ENCODE data around the gene SLC26A3. TPM values are rescaled to one million over a fixed set of nuclear protein-coding genes. Genes with fewer than 3 reads are reported as not detected.
"Not testable (repeated sequence)": the region's sequence is repeated elsewhere in the genome, so short reads cannot be mapped to it uniquely, and the experiment has no call there.

The SLC26A3 gene
- total RNA-seq = under 1 TPM in 1 of 9 donors, not detected in 8; 0.35 TPM
- under 1 TPM in 1 of 2 donors, not detected in 1; 0.10 TPM for polyA plus RNA-seq
- long read RNA-seq, donor 1 = 0 reads
- long read RNA-seq, donor 2, partial matches to known transcripts = 0 of 1 reads
- long read RNA-seq, donor 2, other reads (novel, unspliced or antisense) = 1 of 1 reads
- long read RNA-seq, donor 3 = 0 reads

GRCh38 chr7:107803009-107803610 is at the start of gene SLC26A3:
SLC26A3 (minus strand) TSS chr7:107803223; CDS start chr7:107794509, 8,714 bp downstream.
- DNase-seq (no peak), ATAC-seq (no peak)
- no peaks in the 10 kb centered on the region for H3K27me3 ChIP-seq
- 51 to 70% (median 66%) methylated on average over 2 of the region's 2 CpGs for WGBS, 4 donors
- TF ChIP-seq CTCF (IDR thresholded peaks at IDR 0.05) (no peak), POLR2A (IDR thresholded peaks at IDR 0.05) (no peak)
- H3K4me3 ChIP-seq = no peak within 1 kb of the TSS
- intact Hi-C loops (cut with DNase I) = no loop called here
- no peaks in the 10 kb centered on the region for H3K36me3 ChIP-seq
- H3K4me1 ChIP-seq = peaks cover 0 to 6% (median 0%) of the 10 kb centered on the region in 12 donors
- H3K9me3 ChIP-seq = no peaks in the 10 kb centered on the region
- H3K27ac ChIP-seq = no peak within 1 kb of the TSS

DNA sequence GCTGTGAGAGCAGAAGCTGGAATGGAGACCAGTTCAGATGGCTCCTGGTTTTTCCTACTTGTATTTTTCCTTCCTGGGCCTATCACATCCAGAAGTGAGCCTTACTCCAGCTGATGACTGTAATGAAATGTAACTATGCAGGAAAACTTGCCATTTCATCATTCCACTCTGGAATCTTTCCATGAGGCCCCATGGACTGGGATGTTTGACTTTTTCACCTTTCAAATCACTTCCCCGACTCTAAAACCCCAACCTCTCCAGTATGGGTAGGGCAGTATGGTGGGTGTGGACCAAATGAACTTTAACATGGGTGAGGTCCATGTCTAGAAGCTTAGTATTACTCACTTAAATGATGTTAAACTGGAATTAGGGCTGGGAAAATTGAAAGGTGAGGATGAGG is 47.6 kb upstream of the SLC26A3 start:
- H3K36me3 ChIP-seq = no peaks in the 10 kb centered on the region
- intact Hi-C loops (cut with DNase I) = no loop called here
- H3K4me1 ChIP-seq = peaks cover 0 to 5% (median 0%) of the 10 kb centered on the region in 12 donors
- no peaks in the 10 kb centered on the region for H3K9me3 ChIP-seq
- no peaks in the 10 kb centered on the region for H3K27me3 ChIP-seq
- no peak overlapping the region for H3K4me3 ChIP-seq
- WGBS, 4 donors = 0 to 75% (median 46%) methylated on average over 1 of the region's 1 CpG
- no peak for DNase-seq
- no peak overlapping the region for H3K27ac ChIP-seq
- ATAC-seq = no peak
- no peak for TF ChIP-seq CTCF (IDR thresholded peaks at IDR 0.05)
- no peak for TF ChIP-seq POLR2A (IDR thresholded peaks at IDR 0.05)

DNA sequence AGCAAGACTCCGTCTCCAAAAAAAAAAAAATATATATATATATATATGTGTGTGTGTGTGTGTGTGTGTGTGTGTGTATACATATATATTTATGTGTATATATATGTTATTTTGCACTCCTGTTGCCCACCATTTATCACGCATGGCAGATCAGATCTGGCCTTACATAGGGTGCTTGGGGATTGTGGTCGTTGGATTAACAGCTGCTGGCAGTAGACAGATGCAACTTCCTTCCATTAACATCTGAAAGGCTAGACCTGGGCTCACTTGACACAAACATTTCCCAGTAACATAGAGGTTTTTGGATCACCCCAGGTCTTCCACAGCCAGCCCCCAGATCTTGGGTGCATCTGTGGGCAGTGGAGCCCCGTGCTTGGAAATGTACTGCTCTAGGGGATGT is 47.2 kb upstream of the SLC26A3 start:
- intact Hi-C loops (cut with DNase I) = no loop called here
- Histone ChIP-seq H3K36me3 (no peaks in the 10 kb centered on the region), H3K27me3 (no peaks in the 10 kb centered on the region), H3K27ac (no peak overlapping the region), H3K4me3 (no peak overlapping the region), H3K4me1 (peaks cover 0 to 7% (median 0%) of the 10 kb centered on the region in 12 donors), H3K9me3 (no peaks in the 10 kb centered on the region)
- ATAC-seq = no peak
- TF ChIP-seq CTCF (IDR thresholded peaks at IDR 0.05) (no peak), POLR2A (IDR thresholded peaks at IDR 0.05) (no peak)
- 78 to 86% (median 83%) methylated on average over 4 of the region's 4 CpGs for WGBS, 4 donors
- no peak for DNase-seq

DNA sequence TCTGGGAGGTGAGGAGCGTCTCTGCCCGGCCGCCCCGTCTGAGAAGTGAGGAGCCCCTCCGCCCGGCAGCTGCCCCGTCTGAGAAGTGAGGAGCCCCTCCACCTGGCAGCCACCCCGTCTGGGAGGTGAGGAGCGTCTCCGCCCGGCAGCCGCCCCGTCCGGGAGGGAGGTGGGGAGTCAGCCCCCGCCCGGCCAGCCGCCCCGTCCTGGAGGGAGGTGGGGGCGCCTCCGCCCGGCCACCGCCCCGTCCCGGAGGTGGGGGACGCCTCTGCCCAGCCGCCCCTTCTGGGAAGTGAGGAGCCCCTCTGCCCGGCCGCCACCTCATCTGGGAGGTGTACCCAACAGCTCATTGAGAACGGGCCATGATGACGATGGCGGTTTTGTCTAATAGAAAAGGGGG is 45.2 kb upstream of the SLC26A3 start:
- H3K27me3 ChIP-seq; H3K4me3 ChIP-seq; ATAC-seq; DNase-seq; H3K36me3 ChIP-seq; H3K4me1 ChIP-seq; intact Hi-C loops (cut with DNase I); H3K27ac ChIP-seq; H3K9me3 ChIP-seq: not testable (repeated sequence)
- 97 to 100% (median 97%) methylated on average over 6 to 31 of the region's 31 CpGs for WGBS, 4 donors

GRCh38 chr7:107847836-107848175 is 44.8 kb upstream of the SLC26A3 start:
- H3K9me3 ChIP-seq; H3K4me1 ChIP-seq; ATAC-seq; H3K36me3 ChIP-seq; DNase-seq; H3K4me3 ChIP-seq; intact Hi-C loops (cut with DNase I); H3K27ac ChIP-seq; H3K27me3 ChIP-seq: not testable (repeated sequence)
- WGBS, 4 donors = 88 to 96% (median 95%) methylated on average over 7 to 20 of the region's 20 CpGs
